Measurements from ENCODE around the gene EIF4G3.

- TF ChIP-seq, protein P1, sequence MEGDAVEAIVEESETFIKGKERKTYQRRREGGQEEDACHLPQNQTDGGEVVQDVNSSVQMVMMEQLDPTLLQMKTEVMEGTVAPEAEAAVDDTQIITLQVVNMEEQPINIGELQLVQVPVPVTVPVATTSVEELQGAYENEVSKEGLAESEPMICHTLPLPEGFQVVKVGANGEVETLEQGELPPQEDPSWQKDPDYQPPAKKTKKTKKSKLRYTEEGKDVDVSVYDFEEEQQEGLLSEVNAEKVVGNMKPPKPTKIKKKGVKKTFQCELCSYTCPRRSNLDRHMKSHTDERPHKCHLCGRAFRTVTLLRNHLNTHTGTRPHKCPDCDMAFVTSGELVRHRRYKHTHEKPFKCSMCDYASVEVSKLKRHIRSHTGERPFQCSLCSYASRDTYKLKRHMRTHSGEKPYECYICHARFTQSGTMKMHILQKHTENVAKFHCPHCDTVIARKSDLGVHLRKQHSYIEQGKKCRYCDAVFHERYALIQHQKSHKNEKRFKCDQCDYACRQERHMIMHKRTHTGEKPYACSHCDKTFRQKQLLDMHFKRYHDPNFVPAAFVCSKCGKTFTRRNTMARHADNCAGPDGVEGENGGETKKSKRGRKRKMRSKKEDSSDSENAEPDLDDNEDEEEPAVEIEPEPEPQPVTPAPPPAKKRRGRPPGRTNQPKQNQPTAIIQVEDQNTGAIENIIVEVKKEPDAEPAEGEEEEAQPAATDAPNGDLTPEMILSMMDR (IDR thresholded peaks at IDR 0.05), result no peak
- TF ChIP-seq POLR2A (IDR thresholded peaks at IDR 0.05), result no peak
Measured at GRCh38 chr1:21059021-21059420, 117.7 kb downstream of the EIF4G3 start.
